HG03175 (cell line): ENCODE results near the gene PRR9.

Source experiments
- ATAC-seq: cut with Tn5 transposase; IDR thresholded peaks from one replicate; pipeline ENCODE4 v1.9.1; 2021; ENCODE audit warnings: mild to moderate bottlenecking, moderate library complexity; ENCODE audit not compliant: unreplicated experiment

The PRR9 gene

GRCh38 chr1:153262462-153263157, 45.2 kb downstream of the PRR9 start:
- ATAC-seq, result no peak

GRCh38 chr1:153265457-153265856, 48.1 kb downstream of the PRR9 start:
- ATAC-seq, result no peak
